ENCODE data around the gene CD69.

Gene CD69

DNA sequence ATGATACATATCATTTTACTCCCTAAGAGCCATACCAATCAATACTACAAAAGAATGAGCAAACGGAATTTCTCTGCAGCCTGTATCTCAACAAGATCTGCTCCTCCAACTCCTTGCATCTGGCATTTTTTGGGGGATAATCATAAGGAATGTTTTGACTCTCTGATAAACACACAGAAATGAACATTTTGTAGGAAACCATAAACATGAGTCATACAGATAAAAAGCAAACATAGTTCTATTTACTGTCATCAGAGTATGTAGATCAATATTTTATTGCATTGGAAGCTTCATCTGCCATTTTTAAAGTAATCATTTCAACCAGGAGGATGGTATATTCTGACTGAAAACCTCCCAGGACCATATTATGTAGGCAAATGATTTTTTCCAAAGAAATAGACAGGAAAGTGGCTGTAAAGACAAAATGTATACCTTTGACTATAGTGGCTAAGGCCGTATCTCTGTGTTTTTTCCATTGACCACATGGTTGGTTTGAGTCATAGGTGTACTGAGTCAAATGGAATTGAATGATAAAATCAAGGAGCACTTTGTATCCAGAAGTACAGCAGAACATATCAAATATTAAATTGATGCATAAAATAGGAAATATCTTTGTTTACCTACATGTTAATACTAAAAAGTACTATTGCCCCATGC, 32.4 kb upstream of the CD69 start:
- peak; percentile 8 to 56 for DNase-seq (ENCODE audit: low read depth in 2 of 2)
- TF ChIP-seq, protein P1, sequence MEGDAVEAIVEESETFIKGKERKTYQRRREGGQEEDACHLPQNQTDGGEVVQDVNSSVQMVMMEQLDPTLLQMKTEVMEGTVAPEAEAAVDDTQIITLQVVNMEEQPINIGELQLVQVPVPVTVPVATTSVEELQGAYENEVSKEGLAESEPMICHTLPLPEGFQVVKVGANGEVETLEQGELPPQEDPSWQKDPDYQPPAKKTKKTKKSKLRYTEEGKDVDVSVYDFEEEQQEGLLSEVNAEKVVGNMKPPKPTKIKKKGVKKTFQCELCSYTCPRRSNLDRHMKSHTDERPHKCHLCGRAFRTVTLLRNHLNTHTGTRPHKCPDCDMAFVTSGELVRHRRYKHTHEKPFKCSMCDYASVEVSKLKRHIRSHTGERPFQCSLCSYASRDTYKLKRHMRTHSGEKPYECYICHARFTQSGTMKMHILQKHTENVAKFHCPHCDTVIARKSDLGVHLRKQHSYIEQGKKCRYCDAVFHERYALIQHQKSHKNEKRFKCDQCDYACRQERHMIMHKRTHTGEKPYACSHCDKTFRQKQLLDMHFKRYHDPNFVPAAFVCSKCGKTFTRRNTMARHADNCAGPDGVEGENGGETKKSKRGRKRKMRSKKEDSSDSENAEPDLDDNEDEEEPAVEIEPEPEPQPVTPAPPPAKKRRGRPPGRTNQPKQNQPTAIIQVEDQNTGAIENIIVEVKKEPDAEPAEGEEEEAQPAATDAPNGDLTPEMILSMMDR (IDR thresholded peaks at IDR 0.05; ENCODE audit: low read depth, low read length), result no peak
- no peak overlapping the region for H3K4me3 ChIP-seq (replicated peaks in 1 of 2; ENCODE audit: low read depth in 2 of 2, low read length in 2 of 2)

DNA sequence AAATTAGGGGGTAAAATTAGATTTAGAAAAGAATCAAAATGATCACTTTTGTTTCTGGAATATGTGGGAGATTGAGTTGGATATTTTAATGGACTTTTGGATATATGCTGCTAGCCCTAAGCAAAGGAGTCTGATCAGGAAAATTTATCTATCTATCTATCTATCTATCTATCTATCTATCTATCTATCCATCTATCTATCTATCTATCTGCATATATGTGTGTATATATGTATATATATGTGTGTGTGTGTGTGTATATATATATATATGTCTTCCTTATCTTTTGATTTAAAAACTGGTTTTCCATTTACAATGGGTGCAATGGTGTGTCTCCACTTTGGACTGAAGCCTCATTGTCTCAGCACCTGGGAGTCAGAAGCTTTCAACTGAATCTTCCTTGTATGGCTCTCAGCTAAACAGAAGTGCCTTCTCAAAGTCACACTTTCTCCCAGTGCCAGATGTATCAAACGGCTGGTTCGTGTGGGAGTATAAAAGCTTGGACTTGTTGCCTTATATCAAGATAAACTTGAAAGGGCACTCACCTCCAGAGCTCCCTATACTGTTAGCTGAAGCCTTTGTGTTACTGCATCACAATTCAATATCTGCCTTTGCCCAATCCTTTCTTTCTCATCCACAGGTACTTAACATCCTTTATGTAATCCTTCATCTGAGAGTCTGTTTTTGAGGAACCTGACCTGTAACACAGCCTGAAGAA, 31.6 kb upstream of the CD69 start:
- H3K4me3 ChIP-seq (replicated peaks in 1 of 2; ENCODE audit: low read depth in 2 of 2, low read length in 2 of 2), result no peak overlapping the region
- no peak for DNase-seq (ENCODE audit: low read depth in 2 of 2)
- TF ChIP-seq, protein P1 (IDR thresholded peaks at IDR 0.05; ENCODE audit: low read depth, low read length), result no peak

DNA sequence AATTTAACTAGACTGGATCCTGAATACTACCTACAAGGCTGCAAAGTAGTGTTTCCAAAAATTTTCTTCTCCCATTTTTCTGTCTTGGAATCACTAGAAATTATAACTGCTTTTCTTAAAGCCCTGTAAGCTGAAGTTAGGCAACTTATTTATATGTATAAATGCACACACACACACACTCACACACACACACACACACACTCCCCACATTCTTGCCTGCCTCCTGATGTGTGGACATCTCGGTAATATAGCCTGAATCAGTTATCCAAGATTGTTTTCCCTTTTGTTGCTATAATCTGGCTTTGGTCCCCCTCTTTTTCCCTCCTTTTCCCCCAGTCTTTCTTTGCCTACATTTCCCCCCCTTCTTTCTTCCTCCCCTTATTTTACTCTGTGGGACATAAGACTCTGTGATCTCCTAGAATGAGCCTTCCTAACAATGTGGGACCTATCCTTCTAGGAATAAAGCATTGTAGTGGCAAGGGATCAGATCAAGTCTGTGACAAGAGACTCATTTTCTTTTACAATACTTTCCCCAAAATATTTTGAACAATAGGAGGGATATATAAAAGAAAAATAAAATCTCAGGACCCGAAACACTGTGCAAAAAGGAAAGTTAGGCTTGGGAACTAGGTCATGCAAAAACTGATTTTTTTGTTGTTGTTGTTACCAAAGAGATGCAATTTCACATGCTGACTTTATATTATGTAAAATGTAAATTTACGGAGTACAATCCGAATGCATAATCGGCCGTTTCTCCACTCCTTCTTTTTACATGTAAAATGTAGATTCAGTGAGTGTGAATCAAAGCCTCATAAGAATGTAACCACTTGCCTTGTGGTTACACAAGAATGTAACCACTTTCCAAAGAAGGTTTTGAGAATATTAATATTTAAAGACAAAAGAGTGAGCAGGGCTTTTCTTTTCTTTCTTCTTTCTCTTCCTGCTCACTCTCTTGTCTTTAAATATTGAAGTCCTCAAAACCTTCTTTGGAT, 26.3 kb upstream of the CD69 start:
- TF ChIP-seq, protein P1 (IDR thresholded peaks at IDR 0.05; ENCODE audit: low read depth, low read length), result no peak
- DNase-seq (ENCODE audit: low read depth in 2 of 2), result peak; percentile 10 to 43
- no peak overlapping the region for H3K4me3 ChIP-seq (replicated peaks in 1 of 2; ENCODE audit: low read depth in 2 of 2, low read length in 2 of 2)

DNA sequence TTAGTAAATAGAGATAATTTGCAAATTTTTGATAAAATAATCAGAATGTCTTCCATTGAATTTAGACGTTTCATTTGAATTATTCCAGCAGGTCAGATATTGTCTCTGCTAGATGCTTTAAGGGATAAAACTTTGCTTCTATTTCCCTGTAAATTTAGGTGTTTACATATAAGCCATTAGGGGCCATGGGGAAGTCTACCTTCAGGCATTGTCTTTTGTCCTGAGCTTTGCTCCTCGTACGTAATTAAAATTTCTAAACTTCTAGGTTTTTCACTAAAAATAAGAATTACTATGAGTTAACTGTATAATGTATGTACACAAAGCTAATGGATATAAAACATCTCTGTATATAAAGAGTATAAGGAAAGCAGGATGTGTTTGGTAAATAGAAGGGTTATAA, 24.1 kb upstream of the CD69 start:
- DNase-seq (ENCODE audit: low read depth in 2 of 2), result no peak
- TF ChIP-seq, protein P1 (IDR thresholded peaks at IDR 0.05; ENCODE audit: low read depth, low read length), result no peak
- H3K4me3 ChIP-seq (replicated peaks in 1 of 2; ENCODE audit: low read depth in 2 of 2, low read length in 2 of 2), result no peak overlapping the region

DNA sequence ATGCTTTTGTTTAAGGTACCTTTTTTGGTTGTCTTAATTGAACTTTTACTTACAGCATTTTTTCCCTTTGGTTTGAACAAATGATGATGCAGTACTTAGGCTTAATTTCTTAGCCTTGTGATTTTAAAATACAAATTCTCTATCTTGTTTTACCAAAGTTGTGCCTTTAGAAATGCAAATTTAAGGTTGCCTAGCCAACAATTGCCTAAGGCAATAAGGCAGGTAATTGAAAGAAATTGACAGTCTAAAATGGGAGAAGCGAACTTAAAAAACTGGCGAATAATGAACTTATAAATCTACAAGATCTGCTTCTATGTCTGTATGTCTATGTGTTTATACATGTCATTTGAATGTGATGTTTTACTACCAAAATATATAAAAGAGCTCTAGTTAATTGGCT, 23.6 kb upstream of the CD69 start:
- TF ChIP-seq, protein P1 (IDR thresholded peaks at IDR 0.05; ENCODE audit: low read depth, low read length), result no peak
- no peak for DNase-seq (ENCODE audit: low read depth in 2 of 2)
- H3K4me3 ChIP-seq (replicated peaks in 1 of 2; ENCODE audit: low read depth in 2 of 2, low read length in 2 of 2), result no peak overlapping the region

DNA sequence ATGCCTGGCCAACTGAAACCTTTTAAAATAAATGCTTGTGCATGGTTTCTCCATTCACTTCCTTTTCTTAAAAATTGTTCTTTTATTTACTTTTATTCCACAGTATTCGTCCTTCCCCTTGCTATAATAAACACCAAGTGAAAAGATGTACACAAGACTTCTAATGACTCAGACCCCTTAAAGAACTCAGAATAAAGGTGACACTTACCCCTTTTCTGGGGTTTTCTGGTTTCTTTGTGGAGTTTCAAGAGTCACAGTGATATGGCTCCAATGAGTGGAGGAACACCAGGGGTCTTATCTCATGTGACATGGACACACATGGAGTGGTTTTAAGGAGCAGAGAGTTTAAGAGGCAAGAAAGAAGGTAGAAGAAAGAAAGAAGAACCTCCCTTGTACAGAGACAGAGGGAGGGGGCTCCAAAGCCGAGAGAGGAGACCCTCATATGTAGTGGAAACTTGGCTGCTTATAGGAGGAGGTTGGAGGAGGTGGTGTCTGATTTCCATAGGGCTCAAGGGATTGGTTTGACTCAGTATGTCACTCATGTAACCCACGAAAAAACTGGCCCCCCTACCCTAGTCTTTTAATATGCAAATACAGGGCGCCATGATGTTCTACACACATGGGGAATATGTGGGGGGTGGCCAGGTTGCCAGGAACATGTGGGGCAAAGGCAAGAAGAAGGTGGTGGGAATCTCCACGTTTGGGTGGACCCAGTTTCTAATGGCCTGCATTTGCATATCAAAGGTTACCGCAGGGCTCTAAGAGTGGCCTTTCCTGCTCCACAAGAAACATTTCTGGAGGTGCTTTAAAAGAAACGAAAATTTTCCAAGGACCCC, 22.1 kb upstream of the CD69 start:
- no peak overlapping the region for H3K4me3 ChIP-seq (replicated peaks in 1 of 2; ENCODE audit: low read depth in 2 of 2, low read length in 2 of 2)
- no peak for DNase-seq (ENCODE audit: low read depth in 2 of 2)
- TF ChIP-seq, protein P1 (IDR thresholded peaks at IDR 0.05; ENCODE audit: low read depth, low read length), result no peak
